Neural cell (in vitro differentiated cells): ENCODE results near the gene PCYT2.

Experiments
- CTCF ChIP-seq: fragments of 450-650 bp; IDR thresholded peaks from 2 replicates; pipeline ENCODE4 v1.5.1; 2014; ENCODE audit warnings: antibody characterized with exemption, mild to moderate bottlenecking, moderate library complexity; ENCODE audit not compliant: poor library complexity, severe bottlenecking
- EP300 ChIP-seq: fragments of 450-650 bp; conservative IDR thresholded peaks from 2 replicates; pipeline ENCODE4 v1.6.1; 2014; ENCODE audit warnings: antibody characterized with exemption, mild to moderate bottlenecking, moderate library complexity; ENCODE audit not compliant: poor library complexity, severe bottlenecking

GRCh38 chr17:81950501-81950900 lies 39.3 kb upstream of the PCYT2 start:
- TF ChIP-seq EP300 (no peak), CTCF (no peak)
